Caco-2 (cell line): ENCODE data around the gene ARHGAP5. TPM values are rescaled to one million over a fixed set of nuclear protein-coding genes. Genes with fewer than 3 reads are reported as not detected.

Experiments
- BruUV-seq: library from RNA; stranded (reverse); fragments of 400-500 nt; replicated peaks from 2 replicates; lab custom pipeline; 2021; lab: Mats Ljungman, UMichigan
- CTCF ChIA-PET: fragments of 300-600 bp; sonication (Branson Sonifier 250); formaldehyde crosslinking; loops from one replicate; lab custom pipeline; 2022; ENCODE audit warnings: antibody characterized with exemption; lab: Charles Lee
- POLR2A ChIA-PET: fragments of 300-600 bp; sonication (Branson Sonifier 250); formaldehyde crosslinking; loops from one replicate; lab custom pipeline; 2022; ENCODE audit warnings: antibody characterized with exemption; lab: Charles Lee
- DNase-seq, 2 experiments: peaks; one replicate each; pipeline versions ENCODE4 v3.0.0 to v3.0.0-alpha.2; 2020 to 2022
- H3K27me3 ChIP-seq: replicated peaks from 2 replicates; pipeline ENCODE4 v1.6.0; 2011; ENCODE audit warnings: low read length; ENCODE audit not compliant: control insufficient read depth, insufficient read depth
- H3K36me3 ChIP-seq: 2 replicates; pipeline ENCODE4 v1.5.1; 2011; ENCODE audit warnings: low read length; ENCODE audit not compliant: control insufficient read depth, insufficient read depth
- H3K4me1 ChIP-seq: fragments of 250-450 bp; sonication (Bioruptor Pico); 2 replicates; pipeline ENCODE4 v1.5.1; 2020; ENCODE audit warnings: mild to moderate bottlenecking
- H3K4me3 ChIP-seq: 2 replicates; pipeline ENCODE4 v1.5.1; 2011; ENCODE audit warnings: low read depth, mild to moderate bottlenecking, control low read depth, low read length
- H3K9me3 ChIP-seq: fragments of 250-450 bp; sonication (Bioruptor Pico); 2 replicates; pipeline ENCODE4 v1.5.1; 2020; ENCODE audit warnings: mild to moderate bottlenecking, moderate library complexity
- H3K27ac Mint-ChIP-seq: one replicate; pipeline ENCODE4 v1.8.0; 2022; ENCODE audit warnings: mixed read lengths; ENCODE audit not compliant: unreplicated experiment
- H3K27me3 Mint-ChIP-seq: one replicate; pipeline ENCODE4 v1.8.0; 2022; ENCODE audit warnings: mixed read lengths; ENCODE audit not compliant: insufficient read depth, unreplicated experiment
- H3K36me3 Mint-ChIP-seq: one replicate; pipeline ENCODE4 v1.8.0; 2022; ENCODE audit warnings: mild to moderate bottlenecking, mixed read lengths; ENCODE audit not compliant: insufficient read depth, unreplicated experiment
- H3K4me1 Mint-ChIP-seq: one replicate; pipeline ENCODE4 v1.8.0; 2022; ENCODE audit warnings: low read depth, mixed read lengths; ENCODE audit not compliant: unreplicated experiment
- H3K4me3 Mint-ChIP-seq: one replicate; pipeline ENCODE4 v1.8.0; 2022; ENCODE audit warnings: mild to moderate bottlenecking, moderate library complexity, mixed read lengths; ENCODE audit not compliant: unreplicated experiment
- H3K9me3 Mint-ChIP-seq: one replicate; pipeline ENCODE4 v1.8.0; 2022; ENCODE audit warnings: mixed read lengths; ENCODE audit not compliant: unreplicated experiment
- CTCF ChIP-seq, 2 experiments: fragments of 200-600 bp in 1 of 2; IDR thresholded peaks; 1 replicate in 1 of 2; 2 replicates in 1 of 2; pipeline versions ENCODE4 v1.5.1 to v1.8.0; 2011 to 2022; ENCODE audit warnings: antibody characterized with exemption in 1 of 2, control low read depth in 1 of 2, inconsistent platforms in 1 of 2, low read depth in 1 of 2, low read length in 1 of 2, mild to moderate bottlenecking in 1 of 2, moderate library complexity in 1 of 2; ENCODE audit not compliant: insufficient read depth in 1 of 2, severe bottlenecking in 1 of 2, unreplicated experiment in 1 of 2
- intact Hi-C: fragments of 100-400 bp; cut with micrococcal nuclease; formaldehyde crosslinking; loops from one replicate; pipeline ENCODE4 v1.10.0; 2022; ENCODE audit not compliant: unreplicated experiment
- total RNA-seq: library from RNA; stranded (reverse); gene quantifications from 2 replicates; pipeline ENCODE4 v1.2.3, GENCODE V29; 2022

The ARHGAP5 gene
- total RNA-seq, 1 experiment from 2014 or later = 165 TPM

- Mint-ChIP-seq H3K27me3 (no peaks in the 10 kb centered on the region), H3K27ac (no peak overlapping the region), H3K36me3 (no peaks in the 10 kb centered on the region), H3K9me3 (peaks cover 26% of the 10 kb centered on the region), H3K4me3 (peak overlapping the region; percentile 2), H3K4me1 (peaks cover 20% of the 10 kb centered on the region)
- Histone ChIP-seq H3K27me3 (no peaks in the 10 kb centered on the region), H3K36me3 (no peaks in the 10 kb centered on the region), H3K4me1 (peaks cover 15% of the 10 kb centered on the region), H3K4me3 (no peak overlapping the region), H3K9me3 (peaks cover 5% of the 10 kb centered on the region)
- no TSS peak for BruUV-seq
- CTCF ChIA-PET = no interaction called here
- POLR2A ChIA-PET = no interaction called here
- TF ChIP-seq CTCF (IDR thresholded peaks at IDR 0.05; ENCODE audit: insufficient read depth in 1 of 2, low read depth in 1 of 2, low read length in 1 of 2, severe bottlenecking in 1 of 2, unreplicated experiment in 1 of 2) = no peak
- DNase-seq = no peak
- intact Hi-C loops = loop anchor here (1.0 kb wide), 1 partner anchor 18 kb away; no protein-coding TSS in a partner anchor
These were observed 106.3 kb downstream of the ARHGAP5 start for GRCh38 chr14:32183151-32184058.

- H3K4me3 ChIP-seq = no peak overlapping the region
- ChIA-PET POLR2A (no interaction called here), CTCF (no interaction called here)
- H3K9me3 ChIP-seq = peaks cover 5% of the 10 kb centered on the region
- no peaks in the 10 kb centered on the region for H3K27me3 ChIP-seq
- Mint-ChIP-seq H3K4me3 (no peak overlapping the region), H3K27me3 (no peaks in the 10 kb centered on the region), H3K36me3 (no peaks in the 10 kb centered on the region), H3K27ac (no peak overlapping the region), H3K9me3 (peaks cover 15% of the 10 kb centered on the region), H3K4me1 (peaks cover 20% of the 10 kb centered on the region)
- H3K36me3 ChIP-seq = no peaks in the 10 kb centered on the region
- DNase-seq = no peak
- no TSS peak for BruUV-seq
- intact Hi-C loops = no loop called here
- TF ChIP-seq CTCF (IDR thresholded peaks at IDR 0.05; ENCODE audit: insufficient read depth in 1 of 2, low read depth in 1 of 2, low read length in 1 of 2, severe bottlenecking in 1 of 2, unreplicated experiment in 1 of 2) = no peak
- H3K4me1 ChIP-seq = peaks cover 15% of the 10 kb centered on the region
These were observed 108.0 kb downstream of the ARHGAP5 start for GRCh38 chr14:32185097-32185496.

GRCh38 chr14:32186248-32186647 lies 109.1 kb downstream of the ARHGAP5 start:
- H3K9me3 ChIP-seq = peaks cover 5% of the 10 kb centered on the region
- peaks cover 26% of the 10 kb centered on the region for H3K4me1 Mint-ChIP-seq
- no peak for TF ChIP-seq CTCF (IDR thresholded peaks at IDR 0.05; ENCODE audit: insufficient read depth in 1 of 2, low read depth in 1 of 2, low read length in 1 of 2, severe bottlenecking in 1 of 2, unreplicated experiment in 1 of 2)
- no peak for DNase-seq
- peaks cover 15% of the 10 kb centered on the region for H3K4me1 ChIP-seq
- no peak overlapping the region for H3K27ac Mint-ChIP-seq
- no peaks in the 10 kb centered on the region for H3K27me3 Mint-ChIP-seq
- H3K36me3 Mint-ChIP-seq = no peaks in the 10 kb centered on the region
- CTCF ChIA-PET = no interaction called here
- H3K4me3 ChIP-seq = no peak overlapping the region
- no peaks in the 10 kb centered on the region for H3K36me3 ChIP-seq
- H3K4me3 Mint-ChIP-seq = no peak overlapping the region
- H3K27me3 ChIP-seq = no peaks in the 10 kb centered on the region
- intact Hi-C loops = no loop called here
- peaks cover 7% of the 10 kb centered on the region for H3K9me3 Mint-ChIP-seq
- POLR2A ChIA-PET = no interaction called here
- BruUV-seq = no TSS peak
